Fibroblast of mammary gland (primary cell): ENCODE measurements around the gene C3orf38.

ENCODE experiments used
- DNase-seq: peaks from one replicate; pipeline ENCODE4 v3.0.0-alpha.2; 2010; ENCODE audit warnings: low read depth
- H3K4me3 ChIP-seq: 2 replicates; pipeline ENCODE4 v1.5.1; 2011; ENCODE audit warnings: low read depth, mild to moderate bottlenecking, low read length, moderate library complexity; ENCODE audit not compliant: control insufficient read depth
- CTCF ChIP-seq: conservative IDR thresholded peaks from 2 replicates; pipeline ENCODE4 v1.5.1; 2011; ENCODE audit warnings: low read depth, low read length, inconsistent platforms; ENCODE audit not compliant: control insufficient read depth, insufficient read depth

The C3orf38 gene

GRCh38 chr3:88149509-88150362 lies at the start of gene C3orf38:
Gene C3orf38 (plus strand): TSS chr3:88149959. CDS start chr3:88150053, 94 bp downstream.
- DNase-seq, result peak; percentile 91
- TF ChIP-seq CTCF, result no peak
- H3K4me3 ChIP-seq, result peak within 1 kb of the TSS; percentile 98

DNA sequence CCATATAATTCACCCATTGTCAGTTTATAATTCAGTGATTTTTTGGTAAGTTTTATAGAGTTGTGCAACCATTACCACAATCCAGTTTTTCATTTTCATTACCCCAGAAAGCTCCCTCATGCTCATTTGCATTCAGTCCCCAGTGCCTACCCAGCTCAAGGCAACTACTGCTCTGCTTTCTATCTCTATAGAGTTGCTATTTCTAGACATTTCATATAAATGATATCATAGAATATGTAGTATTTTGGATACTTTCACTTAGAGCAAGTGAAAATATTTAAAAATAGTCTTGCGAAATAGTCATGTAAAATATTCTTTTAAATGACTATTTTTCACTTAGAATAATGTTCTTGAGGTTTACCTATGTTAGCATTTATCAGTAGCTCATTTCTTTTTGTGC lies 48.6 kb upstream of the C3orf38 start:
- no peak for DNase-seq
- H3K4me3 ChIP-seq, result no peak overlapping the region
- TF ChIP-seq CTCF, result no peak

DNA sequence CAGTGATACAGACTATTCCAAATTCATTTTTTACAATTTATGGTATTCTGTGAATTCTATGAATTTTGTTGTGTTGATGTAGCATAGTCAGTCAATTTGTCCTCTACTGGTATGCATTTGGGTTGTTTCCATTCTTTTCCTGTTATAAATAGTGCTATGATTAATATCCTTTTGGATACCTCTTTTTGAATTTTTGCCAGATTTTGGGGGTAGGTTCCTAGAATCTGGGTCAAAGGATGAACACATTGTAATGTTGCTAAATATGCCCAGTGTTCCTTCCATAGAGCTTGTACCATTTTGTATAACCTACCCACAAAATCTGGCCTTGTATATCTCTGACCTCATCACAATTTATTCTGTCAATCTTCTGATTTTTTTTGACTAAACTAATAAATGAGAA lies 44.4 kb upstream of the C3orf38 start:
- DNase-seq, result peak; percentile 25
- TF ChIP-seq CTCF, result no peak
- H3K4me3 ChIP-seq, result no peak overlapping the region

DNA sequence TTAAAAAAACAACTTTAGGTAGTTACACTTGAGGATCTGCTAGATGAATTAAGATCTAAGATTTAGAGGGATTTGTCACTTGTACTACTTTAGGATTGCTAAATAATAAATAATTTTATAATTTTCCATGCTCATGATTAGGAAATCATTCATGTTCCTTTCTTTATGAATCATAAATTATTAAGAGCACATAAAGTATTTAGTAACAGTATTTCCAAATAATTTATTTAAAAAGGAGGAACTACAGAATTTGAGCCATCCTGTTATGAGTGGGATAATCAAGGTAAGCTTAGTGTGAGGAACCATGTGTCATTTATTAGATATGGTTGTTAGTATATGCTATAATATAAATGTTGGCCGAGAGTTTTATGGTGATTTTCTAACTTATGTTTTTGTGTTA lies 37.5 kb upstream of the C3orf38 start:
- no peak overlapping the region for H3K4me3 ChIP-seq
- DNase-seq, result no peak
- no peak for TF ChIP-seq CTCF

- peak; percentile 78 for DNase-seq
- TF ChIP-seq CTCF, result peak; percentile 83
- no peak overlapping the region for H3K4me3 ChIP-seq
Observed at GRCh38 chr3:88113311-88114162, 36.2 kb upstream of the C3orf38 start.

DNA sequence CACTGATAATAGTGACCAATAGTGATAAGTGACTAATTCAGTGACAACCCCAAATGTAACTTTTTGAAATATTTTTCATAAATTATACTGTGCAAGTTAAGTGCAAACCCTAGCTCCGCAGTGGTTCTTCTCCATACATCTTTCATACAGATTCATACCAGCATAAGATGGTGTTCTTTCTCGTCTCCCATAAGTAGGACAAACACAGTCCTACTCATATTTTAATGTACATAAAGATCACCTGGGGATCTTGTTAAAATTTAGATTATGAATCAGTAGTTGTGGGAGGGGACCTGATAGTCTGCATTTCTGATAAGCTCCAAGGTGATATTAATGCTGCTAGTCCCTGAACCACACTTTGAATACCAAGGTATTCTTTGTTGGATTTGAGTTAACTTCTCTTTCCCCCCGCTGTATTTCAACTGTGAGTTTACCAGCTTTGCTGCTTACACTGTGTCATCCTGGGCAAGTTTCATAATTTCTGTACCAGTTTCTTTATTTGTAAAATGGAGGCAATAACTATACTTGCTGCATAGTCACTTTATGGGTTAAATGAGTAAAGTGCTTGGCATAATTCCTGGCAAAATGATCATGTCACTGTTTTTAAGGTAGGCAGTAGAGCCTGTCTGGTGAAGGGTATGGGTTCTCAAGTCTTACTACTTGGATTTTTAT lies 34.7 kb upstream of the C3orf38 start:
- no peak for TF ChIP-seq CTCF
- H3K4me3 ChIP-seq, result no peak overlapping the region

More for the DNA sequence above, 34.7 kb upstream of the C3orf38 start:
- DNase-seq, result no peak
